C1 segment of cervical spinal cord (tissue), 14 donors: ENCODE results near the gene ZNF778.
"Not testable (repeated sequence)": the region's sequence is repeated elsewhere in the genome, so short reads cannot be mapped to it uniquely, and the experiment has no call there.

Source experiments
- DNase-seq, 14 donors: peaks; one replicate each; lab custom pipeline; 2025; lab: John Stamatoyannopoulos, UW

Gene ZNF778

DNA sequence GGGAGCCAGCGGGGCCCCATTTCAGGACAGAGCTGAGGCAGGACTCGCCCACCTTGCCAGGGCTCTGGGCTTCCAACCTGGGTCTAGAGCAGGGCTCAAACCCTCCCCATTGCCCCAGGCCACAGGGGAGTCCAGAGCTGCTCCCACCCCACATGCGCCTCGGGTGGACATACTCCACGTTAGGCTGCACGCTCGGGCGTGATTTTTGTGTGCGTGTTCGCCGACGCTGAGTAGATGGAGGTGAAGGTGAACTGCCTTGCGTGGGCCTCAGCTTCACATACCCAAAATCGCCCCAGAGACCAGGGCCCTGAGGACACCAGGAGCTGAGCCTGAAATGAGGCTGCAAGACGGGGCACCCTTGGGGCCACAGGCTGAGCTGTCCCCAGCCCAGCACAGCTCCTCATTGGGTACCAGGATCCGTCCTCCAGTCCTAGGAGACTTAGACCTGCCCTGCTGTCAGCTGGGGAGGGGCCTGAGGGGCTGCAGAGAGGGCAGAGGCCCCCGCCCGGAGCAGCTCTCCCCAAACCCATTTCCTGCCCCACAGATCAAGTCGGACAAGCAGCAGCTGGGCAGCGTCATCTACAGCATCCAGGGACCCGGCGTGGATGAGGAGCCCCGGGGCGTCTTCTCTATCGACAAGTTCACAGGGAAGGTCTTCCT is 37.7 kb upstream of the ZNF778 start:
- DNase-seq, result no peak

DNA sequence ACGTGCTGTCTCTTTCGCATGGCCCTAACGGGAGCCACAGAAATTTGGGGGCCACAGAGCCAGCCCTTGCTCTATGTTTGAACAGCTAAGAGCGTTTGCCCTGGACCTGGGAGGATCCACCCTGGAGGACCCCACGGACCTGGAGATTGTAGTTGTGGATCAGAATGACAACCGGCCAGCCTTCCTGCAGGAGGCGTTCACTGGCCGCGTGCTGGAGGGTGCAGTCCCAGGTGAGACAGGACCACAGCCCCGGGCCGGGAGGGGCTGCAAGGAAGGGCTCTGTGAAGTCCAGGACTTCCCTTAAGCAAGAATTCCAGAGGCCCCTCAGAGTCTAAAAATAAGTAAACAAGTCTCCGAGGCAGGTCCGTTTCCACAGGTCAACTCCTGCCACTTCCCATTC is 34.0 kb upstream of the ZNF778 start:
- no peak for DNase-seq

DNA sequence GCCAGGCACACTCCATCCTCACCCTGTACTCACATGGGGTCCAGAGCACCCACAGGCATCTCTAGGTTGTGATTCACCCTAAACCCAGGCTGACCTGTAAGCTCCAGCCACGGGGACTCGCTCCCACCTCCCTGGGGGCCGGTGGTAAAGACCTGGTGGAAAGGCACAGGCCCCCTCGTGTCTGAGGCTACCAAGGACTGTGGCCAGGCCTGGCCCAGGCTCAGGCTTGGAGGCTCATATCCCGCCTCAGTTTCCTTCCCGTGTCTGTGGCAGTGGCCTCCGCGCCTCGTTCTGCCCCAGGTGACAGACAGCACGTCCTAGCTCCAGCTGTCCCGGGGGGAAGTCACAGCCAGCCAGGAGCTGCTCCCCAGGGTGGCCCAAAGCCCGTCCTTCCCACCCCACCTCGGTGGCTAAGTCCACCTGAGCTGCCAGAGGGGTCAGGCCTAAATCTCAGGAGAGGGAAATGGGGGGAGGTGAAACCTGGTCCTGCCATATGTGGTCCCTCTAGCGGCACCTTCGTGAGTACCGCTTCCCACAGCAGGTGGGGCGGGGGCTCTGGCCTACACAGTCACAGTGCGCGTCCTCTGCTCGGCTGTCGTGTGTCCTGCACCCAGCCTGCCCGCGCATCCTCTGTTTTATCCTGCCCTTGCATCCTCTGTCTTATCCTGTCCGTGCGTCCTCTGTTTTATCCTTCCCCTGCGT is 33.4 kb upstream of the ZNF778 start:
- DNase-seq, result peak in 1 of 14 donors; percentile 32

DNA sequence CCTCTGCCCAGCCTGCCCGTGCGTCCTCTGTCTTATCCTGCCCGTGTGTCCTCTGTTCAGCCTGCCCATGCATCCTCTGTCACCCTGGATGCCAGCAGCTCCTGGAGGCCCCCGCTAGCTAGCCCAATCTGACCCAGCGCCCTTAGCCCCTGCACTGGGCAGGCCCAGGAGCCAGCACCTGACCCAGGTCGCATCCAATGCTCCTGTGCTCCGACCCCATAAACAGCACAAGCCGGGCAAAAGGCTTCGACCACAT is 32.9 kb upstream of the ZNF778 start:
- no peak for DNase-seq

DNA sequence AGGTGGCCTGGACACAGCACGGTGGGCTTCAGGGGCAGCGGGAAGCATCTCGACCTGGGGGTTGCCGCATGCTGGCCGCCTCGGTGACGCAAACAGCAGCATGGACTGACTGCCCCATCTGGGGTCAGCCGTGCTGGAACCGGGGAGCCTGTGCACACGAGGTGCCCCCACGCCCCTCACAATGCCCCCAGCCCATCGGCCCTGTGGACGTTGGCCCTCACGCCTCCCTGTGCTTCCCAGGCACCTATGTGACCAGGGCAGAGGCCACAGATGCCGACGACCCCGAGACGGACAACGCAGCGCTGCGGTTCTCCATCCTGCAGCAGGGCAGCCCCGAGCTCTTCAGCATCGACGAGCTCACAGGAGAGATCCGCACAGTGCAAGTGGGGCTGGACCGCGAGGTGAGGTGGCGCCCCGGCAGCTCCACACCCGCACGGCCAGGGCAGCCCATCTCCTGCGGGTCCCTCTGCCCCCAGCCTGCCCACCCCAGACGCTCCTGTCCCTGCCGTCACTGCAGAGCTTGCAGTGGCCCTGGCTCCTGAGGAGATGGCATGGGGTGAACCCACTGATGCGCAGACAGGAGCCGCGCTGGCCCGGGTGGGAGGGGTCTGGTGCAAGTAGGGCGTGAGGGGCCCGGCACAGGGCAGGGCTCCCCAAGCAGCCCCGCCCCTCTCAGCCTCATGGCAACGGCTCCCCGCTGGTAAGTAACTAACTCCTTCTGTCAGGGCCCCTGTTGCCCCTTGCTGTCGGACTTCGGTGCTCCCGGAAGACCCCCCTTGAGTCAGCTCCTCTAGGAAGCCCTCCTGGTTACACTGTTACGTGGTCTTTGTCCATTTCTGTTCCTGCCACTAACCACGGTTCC is 32.3 kb upstream of the ZNF778 start:
- DNase-seq, result no peak

DNA sequence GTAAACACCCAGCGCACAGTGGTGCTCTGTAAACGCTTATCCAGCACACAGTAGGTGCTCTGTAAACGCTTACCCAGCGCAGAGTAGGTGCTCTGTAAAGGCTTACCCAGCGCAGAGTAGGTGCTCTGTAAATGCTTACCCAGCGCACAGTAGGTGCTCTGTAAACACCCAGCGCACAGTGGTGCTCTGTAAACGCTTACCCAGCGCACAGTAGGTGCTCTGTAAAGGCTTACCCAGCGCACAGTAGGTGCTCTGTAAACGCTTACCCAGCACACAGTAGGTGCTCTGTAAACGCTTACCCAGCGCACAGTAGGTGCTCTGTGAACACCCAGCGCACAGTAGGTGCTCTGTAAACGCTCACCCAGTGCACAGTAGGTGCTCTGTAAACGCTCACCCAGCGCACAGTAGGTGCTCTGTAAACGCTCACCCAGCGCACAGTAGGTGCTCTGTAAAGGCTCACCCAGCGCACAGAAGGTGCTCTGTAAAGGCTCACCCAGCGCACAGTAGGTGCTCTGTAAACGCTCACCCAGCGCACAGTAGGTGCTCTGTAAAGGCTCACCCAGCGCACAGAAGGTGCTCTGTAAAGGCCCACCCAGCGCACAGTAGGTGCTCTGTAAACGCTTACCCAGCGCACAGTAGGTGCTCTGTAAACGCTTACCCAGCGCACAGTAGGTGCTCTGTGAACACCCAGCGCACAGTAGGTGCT is 31.5 kb upstream of the ZNF778 start:
- DNase-seq, result not testable (repeated sequence)

DNA sequence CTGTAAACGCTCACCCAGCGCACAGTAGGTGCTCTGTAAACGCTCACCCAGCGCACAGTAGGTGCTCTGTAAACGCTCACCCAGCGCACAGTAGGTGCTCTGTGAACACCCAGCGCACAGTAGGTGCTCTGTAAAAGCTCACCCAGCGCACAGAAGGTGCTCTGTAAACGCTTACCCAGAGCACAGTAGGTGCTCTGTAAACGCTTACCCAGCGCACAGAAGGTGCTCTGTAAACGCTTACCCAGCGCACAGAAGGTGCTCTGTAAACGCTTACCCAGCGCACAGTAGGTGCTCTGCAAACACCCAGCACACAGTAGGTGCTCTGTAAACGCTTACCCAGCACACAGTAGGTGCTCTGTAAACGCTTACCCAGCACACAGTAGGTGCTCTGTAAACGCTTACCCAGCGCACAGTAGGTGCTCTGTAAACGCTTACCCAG is 30.9 kb upstream of the ZNF778 start:
- DNase-seq, result not testable (repeated sequence)

DNA sequence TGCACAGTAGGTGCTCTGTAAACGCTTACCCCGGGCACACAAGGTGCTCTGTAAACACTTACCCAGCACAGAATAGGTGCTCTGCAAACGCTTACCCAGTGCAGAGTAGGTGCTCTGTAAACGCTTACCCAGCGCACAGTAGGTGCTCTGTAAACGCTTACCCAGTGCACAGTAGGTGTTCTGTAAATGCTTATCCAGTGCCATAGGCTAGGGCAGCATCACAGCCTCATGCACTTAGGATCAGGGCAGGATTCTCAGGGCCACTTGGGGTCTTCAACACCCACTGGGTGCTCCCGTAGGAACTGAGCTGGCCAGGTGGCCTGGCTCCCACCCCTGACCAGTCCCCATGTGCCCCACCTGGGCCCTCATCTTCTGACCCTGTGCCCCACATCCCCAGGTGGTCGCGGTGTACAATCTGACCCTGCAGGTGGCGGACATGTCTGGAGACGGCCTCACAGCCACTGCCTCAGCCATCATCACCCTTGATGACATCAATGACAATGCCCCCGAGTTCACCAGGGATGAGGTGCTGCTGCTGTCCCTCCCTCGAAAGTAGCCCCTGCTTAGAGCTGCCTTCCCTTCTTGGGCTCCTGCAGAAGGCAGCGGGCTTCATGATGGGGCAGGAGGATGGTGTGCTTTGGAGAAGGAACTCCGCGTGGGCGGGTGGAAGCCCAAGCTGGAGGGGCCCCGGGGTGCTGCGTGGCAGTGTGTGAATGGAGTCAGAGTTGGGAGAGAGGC is 30.3 kb upstream of the ZNF778 start:
- DNase-seq, result no peak

DNA sequence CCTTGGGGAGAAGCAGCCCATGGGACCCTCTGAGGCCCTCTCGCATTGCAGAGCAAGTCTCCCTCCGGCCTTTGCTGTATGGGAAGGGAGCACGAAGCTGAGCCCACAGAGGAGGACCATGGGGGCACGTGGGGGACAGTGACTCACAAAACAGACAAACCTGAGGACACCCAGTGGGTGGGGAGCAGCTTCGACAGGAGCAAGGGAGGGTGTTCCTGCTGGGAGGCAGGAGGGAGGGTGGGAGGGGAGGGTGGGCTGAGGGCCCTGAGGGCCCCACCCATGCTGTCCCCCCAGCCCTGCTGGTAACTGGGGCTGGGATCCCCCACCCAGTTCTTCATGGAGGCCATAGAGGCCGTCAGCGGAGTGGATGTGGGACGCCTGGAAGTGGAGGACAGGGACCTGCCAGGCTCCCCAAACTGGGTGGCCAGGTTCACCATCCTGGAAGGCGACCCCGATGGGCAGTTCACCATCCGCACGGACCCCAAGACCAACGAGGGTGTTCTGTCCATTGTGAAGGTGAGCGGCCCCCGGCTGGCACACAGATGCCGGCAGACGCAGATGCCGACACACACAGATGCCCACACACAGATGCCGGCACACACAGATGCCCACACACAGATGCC is 29.6 kb upstream of the ZNF778 start:
- DNase-seq, result no peak

DNA sequence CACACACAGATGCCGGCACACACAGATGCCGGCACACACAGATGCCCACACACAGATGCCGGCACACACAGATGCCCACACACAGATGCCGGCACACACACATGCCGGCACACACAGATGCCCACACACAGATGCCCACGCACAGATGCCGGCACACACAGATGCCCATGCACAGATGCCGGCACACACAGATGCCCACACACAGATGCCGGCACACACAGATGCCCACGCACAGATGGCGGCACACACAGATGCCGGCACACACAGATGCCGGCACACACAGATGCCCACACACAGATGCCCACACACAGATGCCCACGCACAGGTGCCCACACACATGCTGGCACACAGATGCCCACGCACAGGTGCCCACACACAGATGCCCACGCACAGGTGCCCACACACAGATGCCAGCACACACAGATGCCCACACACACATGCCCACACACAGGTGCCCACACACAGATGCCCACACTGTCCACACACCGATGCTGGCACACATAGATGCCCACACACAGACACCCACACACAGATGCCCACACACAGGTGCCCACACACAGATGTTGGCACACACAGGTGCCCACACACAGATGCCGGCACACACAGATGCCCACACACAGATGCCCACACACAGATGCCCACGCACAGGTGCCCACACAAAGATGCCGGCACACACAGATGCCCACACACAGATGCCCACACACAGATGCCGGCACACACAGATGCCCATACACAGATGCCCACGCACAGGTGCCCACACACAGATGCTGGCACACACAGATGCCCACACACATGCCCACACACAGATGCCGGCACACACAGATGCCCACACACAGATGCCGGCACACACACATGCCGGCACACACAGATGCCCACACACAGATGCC is 28.8 kb upstream of the ZNF778 start:
- DNase-seq, result not testable (repeated sequence)

DNA sequence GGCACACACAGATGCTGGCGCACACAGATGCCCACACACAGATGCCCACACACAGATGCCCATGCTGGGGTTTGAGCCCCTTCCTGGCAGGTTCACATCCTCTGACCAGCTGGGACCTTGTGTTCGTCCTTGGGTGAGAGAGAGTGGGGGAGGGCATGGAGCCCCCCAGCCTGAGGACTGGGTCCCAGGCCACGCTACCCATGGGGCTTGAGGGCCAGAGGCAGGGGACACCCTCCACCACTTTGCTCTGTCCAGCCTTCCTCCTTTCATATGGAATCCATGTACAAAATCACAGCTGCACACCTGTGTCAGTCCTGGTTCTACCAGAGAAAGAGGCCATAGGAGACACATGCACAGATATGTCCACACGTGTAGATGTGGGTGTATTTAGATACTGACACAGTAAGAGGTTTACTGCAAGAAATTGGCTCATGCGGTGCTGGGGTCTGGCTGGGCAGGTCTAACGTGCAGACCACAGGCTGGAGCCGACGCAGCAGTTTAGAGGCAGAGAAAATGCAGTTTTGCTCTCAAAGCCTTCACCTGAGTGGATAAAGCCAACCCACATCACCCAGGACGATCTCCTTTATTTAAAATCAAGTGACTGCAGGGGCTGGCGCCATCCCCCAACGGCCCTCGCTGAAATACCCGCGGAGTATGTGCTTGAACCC is 28.0 kb upstream of the ZNF778 start:
- DNase-seq, result no peak

DNA sequence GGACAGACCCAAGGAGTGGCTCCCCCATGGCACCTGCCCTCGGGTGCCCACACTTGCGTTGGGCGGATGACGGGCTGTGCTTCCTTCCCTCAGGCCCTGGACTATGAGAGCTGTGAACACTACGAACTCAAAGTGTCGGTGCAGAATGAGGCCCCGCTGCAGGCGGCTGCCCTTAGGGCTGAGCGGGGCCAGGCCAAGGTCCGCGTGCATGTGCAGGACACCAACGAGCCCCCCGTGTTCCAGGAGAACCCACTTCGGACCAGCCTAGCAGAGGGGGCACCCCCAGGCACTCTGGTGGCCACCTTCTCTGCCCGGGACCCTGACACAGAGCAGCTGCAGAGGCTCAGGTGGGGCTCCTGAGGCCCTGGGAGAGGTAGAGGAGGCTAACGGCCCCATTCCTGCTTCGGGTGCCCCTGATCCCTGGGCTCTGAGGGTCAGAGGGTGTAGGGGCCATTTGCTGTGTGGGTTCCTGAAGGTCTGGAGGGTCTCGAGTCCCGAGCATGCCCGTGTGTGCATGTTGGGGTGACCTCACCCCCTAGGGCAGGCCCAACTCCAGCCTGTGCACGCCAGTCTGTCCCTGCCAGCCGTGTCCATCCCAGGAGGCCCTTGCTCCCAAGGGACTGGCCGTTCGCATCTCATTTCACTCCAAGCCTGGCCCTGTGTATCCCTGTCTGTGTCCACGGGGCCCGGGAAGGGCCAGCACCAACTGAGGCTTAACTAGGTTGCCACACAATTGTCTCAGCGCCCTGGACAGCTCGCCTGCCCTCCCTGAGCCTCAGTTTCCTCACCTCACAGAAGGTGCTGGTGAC is 27.1 kb upstream of the ZNF778 start:
- DNase-seq, result no peak

DNA sequence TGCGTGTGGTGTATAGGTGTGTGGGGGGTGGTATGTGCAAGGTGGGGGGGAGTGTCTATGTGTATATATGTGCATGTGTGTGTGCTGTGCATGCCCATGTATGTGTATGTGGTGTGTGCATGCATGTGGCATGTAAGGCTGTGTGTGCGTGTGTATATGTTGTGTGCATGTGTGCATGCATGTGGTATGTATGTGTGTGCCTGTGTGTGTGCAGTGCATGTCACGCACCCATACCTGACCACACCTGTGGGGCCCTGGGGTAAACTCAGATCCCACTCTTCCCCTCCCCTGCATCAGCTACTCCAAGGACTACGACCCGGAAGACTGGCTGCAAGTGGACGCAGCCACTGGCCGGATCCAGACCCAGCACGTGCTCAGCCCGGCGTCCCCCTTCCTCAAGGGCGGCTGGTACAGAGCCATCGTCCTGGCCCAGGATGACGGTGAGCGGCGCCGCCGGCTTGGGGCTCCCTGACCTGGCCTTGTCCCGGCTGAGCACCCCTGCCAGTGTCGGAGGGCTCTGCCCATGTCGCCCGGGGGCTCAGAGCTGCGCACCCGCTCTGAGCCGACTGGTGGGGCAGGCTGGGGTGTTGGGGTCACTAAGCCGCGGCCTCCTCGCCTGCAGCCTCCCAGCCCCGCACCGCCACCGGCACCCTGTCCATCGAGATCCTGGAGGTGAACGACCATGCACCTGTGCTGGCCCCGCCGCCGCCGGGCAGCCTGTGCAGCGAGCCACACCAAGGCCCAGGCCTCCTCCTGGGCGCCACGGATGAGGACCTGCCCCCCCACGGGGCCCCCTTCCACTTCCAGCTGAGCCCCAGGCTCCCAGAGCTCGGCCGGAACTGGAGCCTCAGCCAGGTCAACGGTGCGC is 26.2 kb upstream of the ZNF778 start:
- no peak for DNase-seq

DNA sequence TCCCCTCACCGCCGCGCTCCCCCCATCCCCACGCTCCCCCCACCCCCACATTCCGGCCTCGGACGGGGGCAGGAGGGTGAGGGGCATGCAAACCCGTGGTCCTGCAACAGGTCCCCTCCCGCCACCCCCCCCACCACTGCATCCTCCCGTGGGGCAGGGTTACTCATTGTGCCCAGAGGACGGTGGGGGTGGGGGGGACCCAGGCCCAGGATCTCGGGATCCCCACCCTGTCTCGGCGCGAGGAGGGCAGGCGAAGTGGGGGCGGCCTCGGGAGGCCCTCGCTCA is 25.7 kb upstream of the ZNF778 start:
- no peak for DNase-seq

DNA sequence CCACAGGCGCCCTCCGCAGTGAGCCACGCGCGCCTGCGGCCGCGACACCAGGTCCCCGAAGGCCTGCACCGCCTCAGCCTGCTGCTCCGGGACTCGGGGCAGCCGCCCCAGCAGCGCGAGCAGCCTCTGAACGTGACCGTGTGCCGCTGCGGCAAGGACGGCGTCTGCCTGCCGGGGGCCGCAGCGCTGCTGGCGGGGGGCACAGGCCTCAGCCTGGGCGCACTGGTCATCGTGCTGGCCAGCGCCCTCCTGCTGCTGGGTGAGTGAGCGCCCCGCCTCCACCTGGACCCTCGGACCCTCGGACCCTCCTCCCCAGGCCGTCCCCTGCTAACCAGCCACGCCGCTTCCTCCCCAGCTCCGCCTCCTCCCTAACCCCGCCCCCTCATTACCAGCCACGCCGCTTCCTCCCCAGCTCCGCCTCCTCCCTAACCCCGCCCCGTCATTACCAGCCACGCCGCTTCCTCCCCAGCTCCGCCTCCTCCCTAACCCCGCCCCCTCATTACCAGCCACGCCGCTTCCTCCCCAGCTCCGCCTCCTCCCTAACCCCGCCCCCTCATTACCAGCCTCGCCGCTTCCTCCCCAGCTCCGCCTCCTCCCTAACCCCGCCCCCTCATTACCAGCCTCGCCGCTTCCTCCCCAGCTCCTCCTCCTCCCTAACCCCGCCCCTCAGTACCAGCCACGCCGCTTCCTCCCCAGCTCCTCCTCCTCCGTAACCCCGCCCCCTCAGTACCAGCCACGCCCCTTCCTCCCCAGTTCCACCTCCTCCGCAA is 25.1 kb upstream of the ZNF778 start:
- peak in 2 of 14 donors; percentile 19 to 22 for DNase-seq

DNA sequence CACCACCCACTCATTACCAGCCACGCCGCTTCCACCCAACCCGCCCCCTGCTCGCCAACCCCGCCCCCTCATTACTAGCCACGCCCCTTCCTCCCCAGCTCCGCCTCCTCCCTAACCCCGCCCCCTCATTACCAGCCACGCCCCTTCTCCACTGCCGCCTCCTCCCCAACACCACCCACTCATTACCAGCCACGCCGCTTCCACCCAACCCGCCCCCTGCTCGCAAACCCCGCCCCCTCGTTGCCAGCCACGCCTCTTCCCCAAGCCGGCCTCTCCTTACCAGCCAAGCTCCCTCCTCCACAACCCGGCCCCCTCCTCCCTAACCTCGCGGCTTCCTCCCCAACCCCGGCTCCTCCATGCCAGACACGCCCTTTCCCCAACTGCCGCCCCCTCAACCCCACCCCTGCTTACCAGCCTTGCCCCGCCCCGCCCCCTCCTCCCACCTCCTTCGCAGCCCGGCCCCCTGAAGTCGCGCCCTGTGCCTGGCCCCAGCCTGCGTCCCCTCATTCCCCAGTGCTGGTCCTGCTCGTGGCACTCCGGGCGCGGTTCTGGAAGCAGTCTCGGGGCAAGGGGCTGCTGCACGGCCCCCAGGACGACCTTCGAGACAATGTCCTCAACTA is 24.4 kb upstream of the ZNF778 start:
- peak in 2 of 14 donors; percentile 6 to 48 for DNase-seq
